ENCODE results near the gene ZC3H18.

Gene ZC3H18

DNA sequence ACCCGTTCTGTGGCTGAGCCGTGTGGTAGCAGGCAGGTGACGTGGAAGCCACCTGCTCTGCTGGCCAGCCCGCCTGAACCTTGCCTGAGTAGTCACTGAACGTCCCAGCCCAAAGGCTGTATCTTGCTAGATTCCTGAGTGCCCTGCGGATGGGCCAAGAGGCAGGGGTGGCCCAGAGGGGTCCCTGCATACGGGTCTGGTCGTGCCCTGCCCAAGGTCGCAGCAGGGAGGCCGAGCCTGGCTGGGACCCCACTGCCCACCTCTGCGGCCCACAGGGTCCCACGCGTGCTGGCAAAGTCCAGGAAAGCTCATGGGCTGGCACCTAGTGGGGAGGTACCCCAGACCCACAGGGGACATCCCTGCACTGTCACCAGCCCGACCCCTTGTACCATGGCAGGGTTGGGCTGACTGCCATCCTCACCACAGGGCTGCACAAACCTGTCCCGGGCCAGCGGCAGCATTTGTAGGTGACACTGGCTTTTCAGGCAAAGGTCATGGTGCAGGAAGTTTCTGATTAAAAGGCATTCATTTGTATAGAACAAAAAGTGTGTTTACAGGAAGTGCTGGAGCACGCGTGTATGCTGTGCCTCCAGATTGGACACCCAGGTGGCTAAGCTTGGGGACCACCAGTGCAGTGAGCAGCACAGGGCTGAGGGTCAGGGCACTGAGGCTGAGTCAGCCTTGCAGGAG, 45.1 kb upstream of the ZC3H18 start:
- no peak for DNase-seq
- no peak overlapping the region for H3K27ac Mint-ChIP-seq

DNA sequence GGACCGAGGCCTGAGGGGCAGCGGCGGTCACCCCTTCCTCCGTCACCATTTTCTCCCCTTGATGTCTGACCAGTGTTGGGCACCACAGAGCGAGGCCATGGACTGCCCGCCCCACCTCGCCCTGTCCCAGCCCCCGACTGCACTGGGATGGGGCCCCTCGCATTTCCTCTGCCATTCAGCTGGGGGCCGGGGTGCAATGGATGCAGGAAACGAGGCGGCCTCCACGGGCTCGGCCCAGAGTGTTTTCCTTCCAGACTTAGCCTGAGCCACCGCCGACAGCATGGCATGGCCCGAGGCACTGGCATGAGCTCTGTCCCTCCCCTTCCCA, 44.6 kb upstream of the ZC3H18 start:
- Mint-ChIP-seq H3K36me3 (ENCODE audit: low read depth) (peaks cover 5% of the 10 kb centered on the region), H3K27ac (no peak overlapping the region), H3K9me3 (no peaks in the 10 kb centered on the region), H3K4me3 (no peak overlapping the region), H3K4me1 (peaks cover 18% of the 10 kb centered on the region), H3K27me3 (ENCODE audit: low read depth, poor library complexity) (peaks cover 6% of the 10 kb centered on the region)
- TF ChIP-seq, protein P1, sequence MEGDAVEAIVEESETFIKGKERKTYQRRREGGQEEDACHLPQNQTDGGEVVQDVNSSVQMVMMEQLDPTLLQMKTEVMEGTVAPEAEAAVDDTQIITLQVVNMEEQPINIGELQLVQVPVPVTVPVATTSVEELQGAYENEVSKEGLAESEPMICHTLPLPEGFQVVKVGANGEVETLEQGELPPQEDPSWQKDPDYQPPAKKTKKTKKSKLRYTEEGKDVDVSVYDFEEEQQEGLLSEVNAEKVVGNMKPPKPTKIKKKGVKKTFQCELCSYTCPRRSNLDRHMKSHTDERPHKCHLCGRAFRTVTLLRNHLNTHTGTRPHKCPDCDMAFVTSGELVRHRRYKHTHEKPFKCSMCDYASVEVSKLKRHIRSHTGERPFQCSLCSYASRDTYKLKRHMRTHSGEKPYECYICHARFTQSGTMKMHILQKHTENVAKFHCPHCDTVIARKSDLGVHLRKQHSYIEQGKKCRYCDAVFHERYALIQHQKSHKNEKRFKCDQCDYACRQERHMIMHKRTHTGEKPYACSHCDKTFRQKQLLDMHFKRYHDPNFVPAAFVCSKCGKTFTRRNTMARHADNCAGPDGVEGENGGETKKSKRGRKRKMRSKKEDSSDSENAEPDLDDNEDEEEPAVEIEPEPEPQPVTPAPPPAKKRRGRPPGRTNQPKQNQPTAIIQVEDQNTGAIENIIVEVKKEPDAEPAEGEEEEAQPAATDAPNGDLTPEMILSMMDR (IDR thresholded peaks at IDR 0.05): no peak
- DNase-seq: no peak

More for the DNA sequence above, 45.1 kb upstream of the ZC3H18 start:
- Mint-ChIP-seq H3K36me3 (ENCODE audit: low read depth) (peaks cover 5% of the 10 kb centered on the region), H3K9me3 (no peaks in the 10 kb centered on the region), H3K4me3 (no peak overlapping the region), H3K27me3 (ENCODE audit: low read depth, poor library complexity) (peaks cover 6% of the 10 kb centered on the region), H3K4me1 (peaks cover 13% of the 10 kb centered on the region)
- TF ChIP-seq, protein P1 (IDR thresholded peaks at IDR 0.05): no peak

DNA sequence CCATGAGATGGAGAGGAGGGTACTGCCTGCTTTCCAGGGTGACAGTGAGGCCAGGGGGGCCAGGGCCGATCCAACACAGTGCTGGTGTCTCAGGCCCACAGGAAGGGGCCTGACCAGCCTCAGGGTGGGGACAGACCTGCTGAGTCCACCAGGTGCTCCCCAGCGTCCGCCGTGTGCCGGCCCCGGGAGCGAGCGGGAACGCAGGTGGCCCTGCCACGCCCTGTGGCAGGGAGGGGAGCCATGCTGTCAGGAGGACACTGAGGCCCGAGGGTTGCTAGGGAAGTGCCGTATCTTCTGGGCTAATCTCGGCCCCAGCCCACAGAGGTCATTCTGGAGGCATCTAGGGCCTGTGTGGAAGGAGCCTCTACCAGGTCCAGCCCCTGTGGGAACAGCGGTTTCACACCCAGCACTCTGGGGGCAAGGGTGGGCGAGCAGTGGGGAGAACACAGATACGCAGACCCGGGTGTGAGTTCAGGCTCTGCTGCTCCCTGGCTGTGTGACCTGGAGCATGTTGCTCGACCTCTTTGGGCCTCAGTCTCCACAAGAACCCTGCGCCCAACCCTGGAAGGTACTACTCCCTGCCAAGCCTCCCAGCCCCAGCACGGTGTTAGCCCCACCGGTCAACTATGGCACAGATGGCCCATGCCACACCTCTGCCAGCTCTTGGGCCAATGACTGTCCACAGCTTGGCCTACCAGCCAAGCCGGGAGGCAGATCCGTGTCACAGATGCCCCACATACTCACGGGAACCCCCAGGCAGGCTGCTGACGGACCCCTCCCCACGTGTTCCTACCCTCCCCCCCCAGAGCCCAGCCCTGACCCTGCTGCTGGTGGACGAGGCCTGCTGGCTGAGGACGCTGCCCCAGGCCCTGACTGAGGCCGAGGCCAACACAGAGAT, 43.9 kb upstream of the ZC3H18 start:
- TF ChIP-seq, protein P1 (IDR thresholded peaks at IDR 0.05): no peak
- Mint-ChIP-seq H3K4me3 (no peak overlapping the region), H3K27me3 (ENCODE audit: low read depth, poor library complexity) (peaks cover 6% of the 10 kb centered on the region), H3K9me3 (no peaks in the 10 kb centered on the region), H3K36me3 (ENCODE audit: low read depth) (peaks cover 5% of the 10 kb centered on the region), H3K4me1 (peaks cover 24% of the 10 kb centered on the region), H3K27ac (no peak overlapping the region)
- no peak for DNase-seq

DNA sequence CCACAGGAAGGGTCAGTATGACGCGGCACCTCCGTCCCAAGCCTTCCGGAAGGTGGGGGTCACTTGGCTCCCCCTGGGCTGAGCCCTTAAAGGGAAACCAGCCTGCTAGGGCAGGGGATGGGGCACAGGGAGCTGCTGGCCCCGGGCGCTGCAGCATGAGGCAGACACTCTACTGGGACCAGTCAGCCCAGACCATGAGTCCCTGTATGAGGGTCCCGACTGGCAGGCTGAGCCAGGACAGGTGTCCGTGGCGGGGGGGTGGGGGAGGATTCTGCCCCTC, 43.4 kb upstream of the ZC3H18 start:
- Mint-ChIP-seq H3K4me3 (no peak overlapping the region), H3K27me3 (ENCODE audit: low read depth, poor library complexity) (peaks cover 6% of the 10 kb centered on the region), H3K27ac (no peak overlapping the region), H3K9me3 (no peaks in the 10 kb centered on the region), H3K36me3 (ENCODE audit: low read depth) (peaks cover 5% of the 10 kb centered on the region), H3K4me1 (peaks cover 30% of the 10 kb centered on the region)
- no peak for DNase-seq
- TF ChIP-seq, protein P1 (IDR thresholded peaks at IDR 0.05): no peak

DNA sequence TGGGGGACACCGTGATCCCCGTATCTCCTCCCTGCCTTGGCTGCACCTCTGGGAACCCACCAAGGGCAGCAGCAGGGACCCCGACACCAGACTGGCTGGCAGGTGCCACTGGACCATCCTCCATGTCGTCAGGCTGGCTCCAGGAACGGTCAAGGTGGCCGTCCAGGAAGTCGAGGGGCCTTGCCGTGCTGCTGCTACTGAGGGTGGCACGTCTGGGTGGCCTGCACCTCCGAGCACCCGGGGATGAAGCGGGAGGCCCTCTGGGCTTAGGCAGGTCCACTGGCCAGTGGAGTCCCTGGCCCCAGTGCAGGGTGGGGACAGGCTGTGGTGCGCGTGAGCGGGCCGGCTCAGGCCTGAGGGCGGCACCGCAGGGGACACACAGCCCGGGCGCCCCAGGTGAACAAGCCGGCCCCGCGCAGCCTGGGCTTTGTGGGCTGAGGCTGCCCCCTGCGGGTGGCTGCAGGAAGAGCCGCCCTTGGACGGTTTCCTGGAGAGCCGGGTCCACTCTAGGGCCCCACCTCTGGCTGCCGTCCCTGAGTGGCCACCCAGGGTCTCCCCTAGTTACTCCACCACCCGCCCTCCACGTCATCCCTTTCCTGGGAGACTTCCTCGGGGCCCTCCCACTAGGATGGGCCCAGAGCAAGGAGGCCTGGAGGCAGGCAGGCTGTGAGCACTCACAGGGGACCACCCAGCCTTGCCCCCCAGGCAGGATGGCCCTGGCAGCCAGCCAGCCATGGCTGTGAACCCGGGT, 42.8 kb upstream of the ZC3H18 start:
- Mint-ChIP-seq H3K36me3 (ENCODE audit: low read depth) (peaks cover 5% of the 10 kb centered on the region), H3K4me1 (peaks cover 33% of the 10 kb centered on the region), H3K4me3 (no peak overlapping the region), H3K27me3 (ENCODE audit: low read depth, poor library complexity) (peaks cover 6% of the 10 kb centered on the region), H3K9me3 (no peaks in the 10 kb centered on the region), H3K27ac (no peak overlapping the region)
- TF ChIP-seq, protein P1 (IDR thresholded peaks at IDR 0.05): peak; percentile 89
- DNase-seq: peak; percentile 83

Data from nephron progenitor cell (in vitro differentiated cells).